GM12891 (cell line): ENCODE results near the gene TRPM5.

Source experiments
- POLR2A ChIP-seq: IDR thresholded peaks from 2 replicates; pipeline ENCODE4 v1.6.1; 2011; ENCODE audit warnings: low read depth, low read length, control low read depth
- POLR2AphosphoS5 ChIP-seq: IDR thresholded peaks from 2 replicates; pipeline ENCODE4 v1.6.1; 2011; ENCODE audit warnings: low read depth, low read length, control low read depth
- POU2F2 ChIP-seq: IDR thresholded peaks from 2 replicates; pipeline ENCODE4 v1.6.1; 2011; ENCODE audit warnings: low read depth, mild to moderate bottlenecking, control low read depth, low read length, moderate library complexity
- SPI1 ChIP-seq: IDR thresholded peaks from 2 replicates; pipeline ENCODE4 v1.6.1; 2011; ENCODE audit warnings: low read depth, low read length, control low read depth
- TAF1 ChIP-seq: IDR thresholded peaks from 2 replicates; pipeline ENCODE4 v1.6.1; 2011; ENCODE audit warnings: low read depth, low read length, control low read depth

- TF ChIP-seq TAF1 (no peak), POLR2A (no peak), POLR2AphosphoS5 (no peak), POU2F2 (no peak), SPI1 (0 out of 2 replicates have a peak, but pooled peaks have one; percentile 11)
Observed at GRCh38 chr11:2466869-2467694, 22.8 kb upstream of the TRPM5 start.
